Measurements from ENCODE around the gene E4F1. TPM values are rescaled to one million over a fixed set of nuclear protein-coding genes. Genes with fewer than 3 reads are reported as not detected.

The E4F1 gene
- total and polyA plus RNA-seq, 9 of the 15 experiments (the other 6 are each of a cell fraction or from before 2014, with no cell fraction given), result 0.48 to 94.9 (median 20.4) TPM

DNA sequence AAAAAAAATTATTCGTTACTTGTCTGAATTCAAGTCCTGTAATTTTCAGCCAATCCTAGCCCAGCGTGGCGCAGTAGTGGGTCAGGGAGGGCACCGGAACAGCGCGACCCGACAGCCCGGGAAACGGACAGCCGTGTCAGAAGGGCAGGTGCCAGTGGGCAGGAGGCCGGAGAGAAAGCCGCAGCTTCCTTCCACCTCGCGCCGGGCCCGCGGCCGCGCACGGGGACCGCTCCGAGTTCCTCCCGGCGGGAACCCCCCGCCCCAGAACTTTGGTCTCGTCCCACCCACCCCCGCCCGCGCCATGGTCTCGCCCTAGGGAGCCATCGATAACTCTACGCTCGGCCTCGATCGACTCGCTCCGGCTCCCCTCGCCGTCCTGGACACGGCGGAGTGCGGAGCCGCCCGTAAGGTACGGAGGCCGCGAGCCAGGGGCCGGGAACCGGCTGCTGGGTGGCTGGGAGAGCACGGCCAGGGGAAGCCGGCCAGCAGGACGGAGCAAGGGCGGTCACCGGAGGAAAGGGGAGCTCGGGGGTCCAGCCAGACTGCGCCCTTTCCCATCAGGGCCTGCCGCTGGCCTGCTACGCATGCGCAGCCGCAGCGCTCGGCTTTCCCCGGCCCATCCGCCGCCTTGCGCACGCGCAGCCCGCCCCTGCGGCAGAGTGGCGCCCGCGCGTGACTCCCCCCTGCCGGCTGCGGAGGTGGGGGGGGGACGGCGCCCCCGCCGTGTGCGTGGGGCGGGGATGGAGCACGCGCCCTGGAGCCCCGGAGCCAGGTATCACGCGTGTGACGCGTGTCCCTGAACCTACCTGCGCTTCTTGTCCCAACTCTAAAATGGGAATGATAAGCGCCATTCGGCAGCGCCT is 18.1 kb upstream of the E4F1 start, which contains the start of gene MLST8 (continued):
- TF ChIP-seq, protein P1, sequence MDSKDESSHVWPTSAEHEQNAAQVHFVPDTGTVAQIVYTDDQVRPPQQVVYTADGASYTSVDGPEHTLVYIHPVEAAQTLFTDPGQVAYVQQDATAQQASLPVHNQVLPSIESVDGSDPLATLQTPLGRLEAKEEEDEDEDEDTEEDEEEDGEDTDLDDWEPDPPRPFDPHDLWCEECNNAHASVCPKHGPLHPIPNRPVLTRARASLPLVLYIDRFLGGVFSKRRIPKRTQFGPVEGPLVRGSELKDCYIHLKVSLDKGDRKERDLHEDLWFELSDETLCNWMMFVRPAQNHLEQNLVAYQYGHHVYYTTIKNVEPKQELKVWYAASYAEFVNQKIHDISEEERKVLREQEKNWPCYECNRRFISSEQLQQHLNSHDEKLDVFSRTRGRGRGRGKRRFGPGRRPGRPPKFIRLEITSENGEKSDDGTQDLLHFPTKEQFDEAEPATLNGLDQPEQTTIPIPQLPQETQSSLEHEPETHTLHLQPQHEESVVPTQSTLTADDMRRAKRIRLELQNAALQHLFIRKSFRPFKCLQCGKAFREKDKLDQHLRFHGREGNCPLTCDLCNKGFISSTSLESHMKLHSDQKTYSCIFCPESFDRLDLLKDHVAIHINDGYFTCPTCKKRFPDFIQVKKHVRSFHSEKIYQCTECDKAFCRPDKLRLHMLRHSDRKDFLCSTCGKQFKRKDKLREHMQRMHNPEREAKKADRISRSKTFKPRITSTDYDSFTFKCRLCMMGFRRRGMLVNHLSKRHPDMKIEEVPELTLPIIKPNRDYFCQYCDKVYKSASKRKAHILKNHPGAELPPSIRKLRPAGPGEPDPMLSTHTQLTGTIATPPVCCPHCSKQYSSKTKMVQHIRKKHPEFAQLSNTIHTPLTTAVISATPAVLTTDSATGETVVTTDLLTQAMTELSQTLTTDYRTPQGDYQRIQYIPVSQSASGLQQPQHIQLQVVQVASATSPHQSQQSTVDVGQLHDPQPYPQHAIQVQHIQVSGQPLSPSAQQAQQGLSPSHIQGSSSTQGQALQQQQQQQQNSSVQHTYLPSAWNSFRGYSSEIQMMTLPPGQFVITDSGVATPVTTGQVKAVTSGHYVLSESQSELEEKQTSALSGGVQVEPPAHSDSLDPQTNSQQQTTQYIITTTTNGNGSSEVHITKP (IDR thresholded peaks at IDR 0.05; ENCODE audit: partially characterized antibody), result peak; percentile 99
- peak in 1 of 2 experiments; percentile 99; a peak in 2 of 4 replicates for TF ChIP-seq FOXK2 (conservative IDR thresholded peaks at IDR 0.05 in 1 of 2, IDR thresholded peaks at IDR 0.05 in 1 of 2; ENCODE audit: low read depth in 2 of 2)
- TF ChIP-seq ZNF717 (CRISPR knock-in tag; IDR thresholded peaks at IDR 0.05), result no peak
- peak; percentile 87 for TF ChIP-seq POLR2G (IDR thresholded peaks at IDR 0.05; ENCODE audit: low read depth, low read length)
- TF ChIP-seq, protein P2, sequence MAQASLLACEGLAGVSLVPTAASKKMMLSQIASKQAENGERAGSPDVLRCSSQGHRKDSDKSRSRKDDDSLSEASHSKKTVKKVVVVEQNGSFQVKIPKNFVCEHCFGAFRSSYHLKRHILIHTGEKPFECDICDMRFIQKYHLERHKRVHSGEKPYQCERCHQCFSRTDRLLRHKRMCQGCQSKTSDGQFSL (CRISPR knock-in tag; IDR thresholded peaks at IDR 0.05), result peak; percentile 99
- TF ChIP-seq, protein P2 (tag; IDR thresholded peaks at IDR 0.05), result peak in 1 of 2 experiments; percentile 98; a peak in 2 of 4 replicates
- peak; percentile 81 for TF ChIP-seq SMAD4 (CRISPR knock-in tag; conservative IDR thresholded peaks at IDR 0.05)
- peak; percentile 98 for TF ChIP-seq ZFX (CRISPR knock-in tag; IDR thresholded peaks at IDR 0.05)
- TF ChIP-seq NFIC (IDR thresholded peaks at IDR 0.05), result peak; percentile 41; the same call in 1 of the 2 replicates
- peak; percentile 86; the same call in 1 of the 2 replicates for TF ChIP-seq ZBTB7A (IDR thresholded peaks at IDR 0.05; ENCODE audit: borderline replicate concordance, control insufficient read depth, low read depth, low read length)
- peak; percentile 59 for TF ChIP-seq TAF7 (tag; IDR thresholded peaks at IDR 0.05)
- 0 out of 2 replicates have a peak, but pooled peaks have one; percentile 46 for TF ChIP-seq HDAC8 (tag; IDR thresholded peaks at IDR 0.05)
- peak; percentile 93 for TF ChIP-seq POLR2A (conservative IDR thresholded peaks at IDR 0.05)
- 0 out of 2 replicates have a peak, but pooled peaks have one; percentile 39 for TF ChIP-seq FOXK1 (CRISPR knock-in tag; IDR thresholded peaks at IDR 0.05; ENCODE audit: borderline replicate concordance)
- no peak for TF ChIP-seq NR2C1 (IDR thresholded peaks at IDR 0.05)
- TF ChIP-seq NR2C1 (tag; IDR thresholded peaks at IDR 0.05), result no peak
- TF ChIP-seq MED1 (CRISPR knock-in tag; IDR thresholded peaks at IDR 0.05; ENCODE audit: borderline replicate concordance), result no peak
- no peak for TF ChIP-seq TAF9B (IDR thresholded peaks at IDR 0.05; ENCODE audit: partially characterized antibody)
- 0 out of 2 replicates have a peak, but pooled peaks have one; percentile 85 for TF ChIP-seq TARDBP (IDR thresholded peaks at IDR 0.05)
- TF ChIP-seq ZBTB49 (CRISPR knock-in tag; IDR thresholded peaks at IDR 0.05; ENCODE audit: borderline replicate concordance), result peak; percentile 75; the same call in 1 of the 2 replicates

All from K562 (cell line).